ENCODE data around the gene ARL5A. TPM values are rescaled to one million over a fixed set of nuclear protein-coding genes. Genes with fewer than 3 reads are reported as not detected.

The ARL5A gene
- total RNA-seq, 4 donors from 2014 or later, result 77.7 to 161 (median 128) TPM

DNA sequence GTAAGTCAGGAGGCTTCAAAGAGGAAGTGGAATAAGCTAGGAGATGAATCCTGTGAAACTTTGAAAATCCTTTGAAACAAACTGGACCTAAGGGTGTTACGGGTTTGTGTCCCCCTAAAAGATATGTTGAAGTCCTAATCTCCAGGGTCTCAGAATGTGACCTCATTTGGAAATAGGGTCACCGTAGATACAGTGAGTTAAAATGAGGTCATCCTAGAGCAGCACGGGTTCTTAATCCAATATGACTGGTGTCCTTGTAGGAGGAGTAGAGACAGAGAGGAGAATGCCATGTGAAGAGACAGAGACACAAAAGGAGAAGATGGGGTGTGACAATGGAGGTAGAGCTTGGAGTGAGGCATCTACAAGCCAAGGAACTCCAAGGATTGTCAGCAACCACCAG is 67.0 kb downstream of the ARL5A start:
- TF ChIP-seq, protein P1, sequence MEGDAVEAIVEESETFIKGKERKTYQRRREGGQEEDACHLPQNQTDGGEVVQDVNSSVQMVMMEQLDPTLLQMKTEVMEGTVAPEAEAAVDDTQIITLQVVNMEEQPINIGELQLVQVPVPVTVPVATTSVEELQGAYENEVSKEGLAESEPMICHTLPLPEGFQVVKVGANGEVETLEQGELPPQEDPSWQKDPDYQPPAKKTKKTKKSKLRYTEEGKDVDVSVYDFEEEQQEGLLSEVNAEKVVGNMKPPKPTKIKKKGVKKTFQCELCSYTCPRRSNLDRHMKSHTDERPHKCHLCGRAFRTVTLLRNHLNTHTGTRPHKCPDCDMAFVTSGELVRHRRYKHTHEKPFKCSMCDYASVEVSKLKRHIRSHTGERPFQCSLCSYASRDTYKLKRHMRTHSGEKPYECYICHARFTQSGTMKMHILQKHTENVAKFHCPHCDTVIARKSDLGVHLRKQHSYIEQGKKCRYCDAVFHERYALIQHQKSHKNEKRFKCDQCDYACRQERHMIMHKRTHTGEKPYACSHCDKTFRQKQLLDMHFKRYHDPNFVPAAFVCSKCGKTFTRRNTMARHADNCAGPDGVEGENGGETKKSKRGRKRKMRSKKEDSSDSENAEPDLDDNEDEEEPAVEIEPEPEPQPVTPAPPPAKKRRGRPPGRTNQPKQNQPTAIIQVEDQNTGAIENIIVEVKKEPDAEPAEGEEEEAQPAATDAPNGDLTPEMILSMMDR (IDR thresholded peaks at IDR 0.05), result no peak
- TF ChIP-seq POLR2A (IDR thresholded peaks at IDR 0.05), result no peak
- no peak overlapping the region for H3K4me3 ChIP-seq (ENCODE audit: low read depth, poor library complexity, severe bottlenecking)
- no peak for DNase-seq (ENCODE audit: low spot score in 2 of 2)
- 84 to 91% methylated on average over 3 of the region's 3 CpGs for WGBS, 2 donors
- intact Hi-C loops (cut with DNase I; ENCODE audit: low total_unique reads), result no loop called here

DNA sequence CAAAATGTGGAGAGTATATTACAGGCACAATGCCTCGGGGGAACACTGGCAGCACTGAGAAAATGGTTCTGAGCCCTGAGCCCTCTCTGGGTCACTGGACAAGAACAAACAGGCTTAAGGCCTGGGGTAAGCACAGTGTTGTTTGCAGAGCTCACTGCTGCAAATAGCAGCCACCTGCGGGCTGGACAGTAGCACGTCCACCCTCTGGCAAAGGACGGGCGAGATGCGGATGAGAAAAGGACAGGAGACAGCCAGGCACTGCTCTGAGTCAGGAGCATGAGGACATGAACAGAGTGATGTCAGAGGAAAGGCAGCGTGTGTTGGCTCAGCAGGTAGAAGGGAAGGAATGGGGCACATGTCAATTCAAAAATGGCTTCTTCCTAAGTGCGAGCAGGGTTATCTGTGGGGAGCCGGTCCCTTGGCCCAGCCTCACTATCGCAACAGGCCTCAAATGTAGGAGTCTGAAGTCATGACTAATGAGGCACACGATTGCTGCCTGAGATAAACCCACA is 68.0 kb downstream of the ARL5A start:
- intact Hi-C loops (cut with DNase I; ENCODE audit: low total_unique reads), result no loop called here
- 83 to 84% methylated on average over 11 of the region's 11 CpGs for WGBS, 2 donors
- DNase-seq (ENCODE audit: low spot score in 2 of 2), result no peak
- no peak for TF ChIP-seq POLR2A (IDR thresholded peaks at IDR 0.05)
- TF ChIP-seq, protein P1 (IDR thresholded peaks at IDR 0.05), result no peak
- H3K4me3 ChIP-seq (ENCODE audit: low read depth, poor library complexity, severe bottlenecking), result no peak overlapping the region

GRCh38 chr2:151758744-151759143 is 69.5 kb downstream of the ARL5A start:
- no peak for DNase-seq (ENCODE audit: low spot score in 2 of 2)
- no peak overlapping the region for H3K4me3 ChIP-seq (ENCODE audit: low read depth, poor library complexity, severe bottlenecking)
- intact Hi-C loops (cut with DNase I; ENCODE audit: low total_unique reads), result no loop called here
- no peak for TF ChIP-seq POLR2A (IDR thresholded peaks at IDR 0.05)
- TF ChIP-seq, protein P1 (IDR thresholded peaks at IDR 0.05), result no peak
- 93 to 95% methylated on average over 3 of the region's 3 CpGs for WGBS, 2 donors

GRCh38 chr2:151757861-151758260 is 70.4 kb downstream of the ARL5A start:
- no peak for DNase-seq (ENCODE audit: low spot score in 2 of 2)
- no peak overlapping the region for H3K4me3 ChIP-seq (ENCODE audit: low read depth, poor library complexity, severe bottlenecking)
- intact Hi-C loops (cut with DNase I; ENCODE audit: low total_unique reads), result no loop called here
- TF ChIP-seq, protein P1 (IDR thresholded peaks at IDR 0.05), result no peak
- no peak for TF ChIP-seq POLR2A (IDR thresholded peaks at IDR 0.05)
- 19 to 23% methylated on average over 1 of the region's 1 CpG for WGBS, 2 donors

- no peak for TF ChIP-seq POLR2A (IDR thresholded peaks at IDR 0.05)
- TF ChIP-seq, protein P1 (IDR thresholded peaks at IDR 0.05), result no peak
- intact Hi-C loops (cut with DNase I; ENCODE audit: low total_unique reads), result no loop called here
- H3K4me3 ChIP-seq (ENCODE audit: low read depth, poor library complexity, severe bottlenecking), result no peak overlapping the region
- WGBS, 2 donors, result 63 to 94% methylated on average over 2 of the region's 2 CpGs
- no peak for DNase-seq (ENCODE audit: low spot score in 2 of 2)
Observed at GRCh38 chr2:151756820-151757219, 71.4 kb downstream of the ARL5A start.

- H3K4me3 ChIP-seq (ENCODE audit: low read depth, poor library complexity, severe bottlenecking), result no peak overlapping the region
- TF ChIP-seq POLR2A (IDR thresholded peaks at IDR 0.05), result no peak
- TF ChIP-seq, protein P1 (IDR thresholded peaks at IDR 0.05), result no peak
- DNase-seq (ENCODE audit: low spot score in 2 of 2), result no peak
- 81 to 83% methylated on average over 1 of the region's 1 CpG for WGBS, 2 donors
- intact Hi-C loops (cut with DNase I; ENCODE audit: low total_unique reads), result no loop called here
Observed at GRCh38 chr2:151754253-151754897, 73.8 kb downstream of the ARL5A start.

Measured in lower leg skin (tissue), 4 donors.